Fibroblast of villous mesenchyme (primary cell): ENCODE measurements around the gene DPP8. TPM values are rescaled to one million over a fixed set of nuclear protein-coding genes. Genes with fewer than 3 reads are reported as not detected.

ENCODE experiments used
- DNase-seq: peaks from one replicate; pipeline ENCODE4 v3.0.0-alpha.2; 2010; ENCODE audit warnings: low read depth
- H3K4me3 ChIP-seq: 2 replicates; pipeline ENCODE4 v1.5.1; 2011; ENCODE audit warnings: low read depth, mild to moderate bottlenecking, low read length
- CTCF ChIP-seq: IDR thresholded peaks from 2 replicates; pipeline ENCODE4 v1.5.1; 2012; ENCODE audit warnings: low read depth, mild to moderate bottlenecking, low read length; ENCODE audit not compliant: insufficient read depth
- total RNA-seq: library from RNA; depleted of rRNA; stranded (reverse); fragments of >200 nt; gene quantifications from 2 replicates; pipeline ENCODE4 v1.2.3, GENCODE V29; 2012

DPP8 gene
- total RNA-seq, 1 donor: 49.2 TPM

GRCh38 chr15:65535192-65535591, 17.7 kb upstream of the DPP8 start:
- no peak for DNase-seq
- no peak for TF ChIP-seq CTCF
- no peak overlapping the region for H3K4me3 ChIP-seq

DNA sequence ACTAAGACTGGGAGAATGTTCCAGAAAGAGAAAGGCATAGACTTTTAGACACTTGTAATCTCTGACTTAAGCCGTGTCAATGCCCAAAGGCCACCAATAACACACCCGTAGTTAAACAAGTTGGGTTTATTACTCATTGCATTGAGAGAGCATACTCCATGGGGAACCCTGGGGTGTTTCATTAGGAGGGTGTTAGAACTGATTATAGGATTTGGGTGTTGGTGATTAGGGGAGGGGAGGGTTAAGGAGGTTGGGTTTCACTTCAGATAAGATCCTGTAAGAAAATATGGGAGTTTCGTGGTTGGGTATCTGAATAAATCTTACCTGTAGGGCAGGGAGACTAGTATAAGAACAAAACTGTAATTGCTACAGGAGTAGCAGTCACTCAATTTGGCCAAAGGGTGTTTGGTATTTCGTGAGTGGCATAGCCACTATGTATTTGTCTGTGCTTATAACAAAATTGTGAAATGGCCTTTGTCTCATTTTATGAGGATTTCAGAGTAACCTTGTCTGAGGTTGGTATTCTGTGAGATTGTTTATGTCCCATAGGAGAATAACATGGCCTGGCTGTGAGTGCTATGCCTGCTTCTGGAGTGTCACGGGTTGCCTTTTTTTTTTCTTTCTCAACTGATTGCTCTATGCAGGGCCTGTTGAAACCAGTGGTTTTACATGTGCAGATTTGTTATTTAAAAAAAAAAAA, 15.7 kb upstream of the DPP8 start:
- H3K4me3 ChIP-seq: peak overlapping the region; percentile 2
- no peak for TF ChIP-seq CTCF
- peak; percentile 74 for DNase-seq

DNA sequence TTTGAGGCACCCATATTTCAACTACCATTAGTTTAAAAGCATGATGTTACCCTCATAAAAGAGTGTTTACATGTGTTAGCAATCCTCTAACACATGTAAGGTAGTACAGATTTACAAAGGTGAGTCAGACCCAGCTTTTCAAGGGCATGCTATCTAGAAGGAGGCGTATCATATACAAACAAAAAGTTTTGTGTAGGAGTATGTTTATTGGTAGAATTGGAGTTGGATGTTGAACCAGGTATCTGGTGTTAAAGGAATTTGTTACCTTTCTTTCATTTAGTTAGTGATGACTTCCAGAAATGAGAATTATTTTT, 15.2 kb upstream of the DPP8 start:
- DNase-seq: peak; percentile 92
- H3K4me3 ChIP-seq: no peak overlapping the region
- TF ChIP-seq CTCF: no peak

GRCh38 chr15:65530318-65531111, 13.0 kb upstream of the DPP8 start, which contains the start of gene HACD3:
HACD3 (plus strand) TSS chr15:65530463; CDS start chr15:65530632, 169 bp downstream.
- H3K4me3 ChIP-seq: peak within 1 kb of the TSS; percentile 72
- no peak for TF ChIP-seq CTCF
- DNase-seq: peak; percentile 80

DNA sequence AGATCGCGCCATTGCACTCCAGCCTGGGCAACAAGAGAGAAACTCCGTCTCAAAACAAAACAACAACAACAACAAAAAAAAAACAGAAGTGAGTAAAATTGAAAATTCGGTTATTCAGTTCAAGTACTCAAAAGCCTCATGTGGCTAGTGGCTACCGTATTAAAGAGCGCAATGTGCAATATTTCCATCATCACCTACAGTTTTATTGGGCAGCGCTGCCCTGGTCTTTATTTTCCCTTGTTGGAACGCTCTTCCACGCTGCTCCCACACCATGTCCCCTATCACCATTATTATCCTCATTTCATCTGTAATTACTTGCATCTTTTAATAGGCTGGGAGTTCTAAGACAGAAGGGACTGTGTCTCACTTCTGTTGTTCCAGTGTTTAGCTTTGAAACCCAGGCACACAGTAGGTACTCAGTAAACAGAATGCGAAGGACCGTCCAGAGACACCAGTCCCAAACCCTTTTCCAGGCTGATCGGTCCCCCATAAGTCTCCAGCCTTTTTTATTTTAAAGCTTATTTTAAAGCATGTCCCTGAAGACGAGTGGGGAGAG, 12.4 kb upstream of the DPP8 start:
- DNase-seq: peak; percentile 38
- peak overlapping the region; percentile 72 for H3K4me3 ChIP-seq
- no peak for TF ChIP-seq CTCF

DNA sequence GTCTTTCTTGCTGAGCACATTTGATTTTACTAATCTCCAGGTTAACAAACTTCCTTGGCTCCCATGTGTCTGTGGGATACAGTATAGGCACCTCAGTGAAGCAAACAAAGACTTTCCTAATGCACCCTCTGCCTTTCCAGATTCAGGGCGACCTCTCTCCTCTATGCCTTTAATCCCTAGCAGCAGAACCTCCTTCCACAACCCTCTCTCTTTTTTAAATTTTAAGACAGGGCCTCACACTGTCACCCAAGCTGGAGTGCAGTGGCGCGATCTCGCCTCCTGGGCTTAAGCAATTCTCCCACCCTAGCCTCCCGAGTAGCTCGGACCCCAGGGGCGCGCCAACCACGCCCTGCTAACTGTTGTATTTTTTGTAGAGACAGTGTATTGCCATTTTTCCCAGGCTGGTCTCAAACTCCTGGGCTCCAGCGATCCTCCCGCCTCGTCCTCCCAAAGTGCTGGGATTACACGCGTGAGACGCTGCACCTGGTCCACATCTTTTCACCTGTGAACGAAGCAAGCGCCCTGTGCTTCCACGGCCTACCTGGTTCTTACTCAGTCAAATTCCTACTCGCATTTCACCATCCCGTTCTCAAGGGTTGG, 11.1 kb upstream of the DPP8 start:
- TF ChIP-seq CTCF: no peak
- no peak overlapping the region for H3K4me3 ChIP-seq
- DNase-seq: no peak
